Fibroblast of skin of back (primary cell): ENCODE data around the gene CCDC93.
A peak's percentile ranks its signal among the peaks of the same experiment; 100 is the strongest.

Experiments
- DNase-seq: peaks from one replicate; pipeline ENCODE4 v3.0.0-alpha.2; 2013

CCDC93 gene

GRCh38 chr2:117987121-117987520 lies 26.7 kb downstream of the CCDC93 start:
- no peak for DNase-seq

GRCh38 chr2:117985092-117985491 lies 28.8 kb downstream of the CCDC93 start:
- DNase-seq: no peak

- DNase-seq: no peak
Observed at GRCh38 chr2:117984208-117984607, 29.7 kb downstream of the CCDC93 start.

GRCh38 chr2:117983040-117983439 lies 30.8 kb downstream of the CCDC93 start:
- DNase-seq: no peak

- DNase-seq: no peak
Observed at GRCh38 chr2:117982376-117983033, 31.4 kb downstream of the CCDC93 start.

GRCh38 chr2:117981810-117982209 lies 32.1 kb downstream of the CCDC93 start:
- DNase-seq: no peak

GRCh38 chr2:117980783-117981676 lies 32.8 kb downstream of the CCDC93 start:
- DNase-seq: peak; percentile 96

GRCh38 chr2:117979911-117980701 lies 33.8 kb downstream of the CCDC93 start:
- DNase-seq: peak; percentile 84

GRCh38 chr2:117977696-117978095 lies 36.2 kb downstream of the CCDC93 start:
- no peak for DNase-seq

- no peak for DNase-seq
Observed at GRCh38 chr2:117976581-117976980, 37.3 kb downstream of the CCDC93 start.

GRCh38 chr2:117973498-117974082 lies 40.3 kb downstream of the CCDC93 start:
- DNase-seq: no peak

GRCh38 chr2:117972476-117973123 lies 41.3 kb downstream of the CCDC93 start:
- peak; percentile 83 for DNase-seq

GRCh38 chr2:117968722-117969121 lies 45.1 kb downstream of the CCDC93 start:
- no peak for DNase-seq

GRCh38 chr2:117967977-117968718 lies 45.7 kb downstream of the CCDC93 start:
- no peak for DNase-seq

- DNase-seq: peak; percentile 34
Observed at GRCh38 chr2:117963446-117963845, 50.4 kb downstream of the CCDC93 start.

GRCh38 chr2:117961201-117961600 lies 52.7 kb downstream of the CCDC93 start:
- no peak for DNase-seq

GRCh38 chr2:117960231-117960630 lies 53.6 kb downstream of the CCDC93 start:
- DNase-seq: peak; percentile 54

- DNase-seq: peak; percentile 80
Observed at GRCh38 chr2:117958186-117958585, 55.7 kb downstream of the CCDC93 start.

GRCh38 chr2:117957616-117958015 lies 56.3 kb downstream of the CCDC93 start:
- DNase-seq: no peak

- no peak for DNase-seq
Observed at GRCh38 chr2:117956036-117956796, 57.7 kb downstream of the CCDC93 start.

GRCh38 chr2:117953231-117953630 lies 60.6 kb downstream of the CCDC93 start:
- DNase-seq: no peak
